K562 (cell line): Measurements from ENCODE around the gene PRF1. TPM values are rescaled to one million over a fixed set of nuclear protein-coding genes. Genes with fewer than 3 reads are reported as not detected.

Experiments used
- BRD9 ChIP-seq: fragments of 450-650 bp; IDR thresholded peaks from 2 replicates; pipeline ENCODE4 v1.6.1; 2018; ENCODE audit warnings: low read depth; ENCODE audit not compliant: partially characterized antibody
- CREB3L1 ChIP-seq: fragments of 450-650 bp; IDR thresholded peaks from 2 replicates; pipeline ENCODE4 v1.6.1; 2014; ENCODE audit warnings: low read depth, mild to moderate bottlenecking, moderate library complexity, borderline replicate concordance
- CREM ChIP-seq: IDR thresholded peaks from 2 replicates; pipeline ENCODE4 v1.6.1; 2014; ENCODE audit warnings: antibody characterized with exemption, low read depth
- DACH1 ChIP-seq: fragments of 450-650 bp; IDR thresholded peaks from 2 replicates; pipeline ENCODE4 v1.6.1; 2018; ENCODE audit not compliant: partially characterized antibody
- GATAD2A ChIP-seq: fragments of 450-650 bp; IDR thresholded peaks from 2 replicates; pipeline ENCODE4 v1.6.1; 2017
- GTF3C2 ChIP-seq: IDR thresholded peaks from 3 replicates; pipeline ENCODE4 v1.6.1; 2011; ENCODE audit warnings: borderline replicate concordance, mild to moderate bottlenecking, moderate library complexity; ENCODE audit not compliant: insufficient read length; ENCODE audit errors: extremely low read depth
- HEY1 ChIP-seq: fragments of 250-450 bp; sonication (Bioruptor Pico); IDR thresholded peaks from 2 replicates; pipeline ENCODE4 v1.5.0; 2020; ENCODE audit warnings: mild to moderate bottlenecking, moderate library complexity, borderline replicate concordance
- HOXB6 ChIP-seq: fragments of 250-450 bp; sonication (Bioruptor Pico); IDR thresholded peaks from 2 replicates; pipeline ENCODE4 v1.5.1; 2022; ENCODE audit warnings: mild to moderate bottlenecking, borderline replicate concordance
- KHSRP ChIP-seq: fragments of 450-650 bp; IDR thresholded peaks from 2 replicates; pipeline ENCODE4 v1.6.1; 2017
- KLF13 ChIP-seq: fragments of 450-650 bp; IDR thresholded peaks from 2 replicates; pipeline ENCODE4 v1.6.1; 2016; ENCODE audit warnings: missing genetic modification characterization, low read depth, mild to moderate bottlenecking, missing compliant biosample characterization, moderate library complexity, borderline replicate concordance
- RBM17 ChIP-seq: fragments of 200-400 bp; formaldehyde crosslinking; IDR thresholded peaks from 2 replicates; pipeline ENCODE4 v1.6.1; 2017; ENCODE audit warnings: low read depth, mild to moderate bottlenecking, low read length, borderline replicate concordance
- RCOR1 ChIP-seq, 2 experiments: IDR thresholded peaks; 2 replicates each; pipeline ENCODE4 v1.6.1; 2012; ENCODE audit warnings: low read depth in 2 of 2, low read length in 2 of 2, borderline replicate concordance in 1 of 2, improper control_type of control experiment in 1 of 2
- RREB1 ChIP-seq: fragments of 250-450 bp; sonication (Bioruptor Pico); IDR thresholded peaks from 2 replicates; pipeline ENCODE4 v1.4.0; 2020
- ZBTB17 ChIP-seq: fragments of 450-650 bp; formaldehyde crosslinking; IDR thresholded peaks from 2 replicates; pipeline ENCODE4 v1.4.0; 2020; ENCODE audit warnings: mild to moderate bottlenecking
- ZEB2 ChIP-seq: fragments of 450-650 bp; IDR thresholded peaks from 2 replicates; pipeline ENCODE4 v1.6.1; 2016
- ZNF239 ChIP-seq: fragments of 250-450 bp; sonication (Bioruptor Pico); IDR thresholded peaks from 2 replicates; pipeline ENCODE4 v1.4.0; 2020; ENCODE audit warnings: mild to moderate bottlenecking
- polyA plus RNA-seq, 8 experiments: library from polyadenylated mRNA; depleted of rRNA in 4 of 8; stranded (reverse) in 5 of 8; unstranded in 3 of 8; fragments of >200 nt; fragmentation: Nextera tagmentation in 2 of 8; fragmentation: Illumina TruSeq in 1 of 8; extraction: Ambion mirVana in 2 of 8; extraction: Trizol in 1 of 8; gene quantifications; 2 replicates each; pipeline versions ENCODE4 v1.2.1 to v1.2.3, GENCODE V29; 2011 to 2014; ENCODE audit warnings: inconsistent platforms in 1 of 8, missing spikeins in 1 of 8
- total RNA-seq, 7 experiments: library from RNA; depleted of rRNA in 6 of 7; stranded (reverse); fragments of >200 nt in 6 of 7; fragmentation: Illumina TruSeq in 2 of 7; extraction: Trizol in 2 of 7; gene quantifications; 2 replicates each; pipeline versions ENCODE4 v1.2.1 to v1.2.3, GENCODE V29; 2011 to 2021; ENCODE audit warnings: low replicate concordance in 1 of 7

Gene PRF1
- total and polyA plus RNA-seq, 9 of the 15 experiments (the other 6 are each of a cell fraction or from before 2014, with no cell fraction given), result 3.8 to 8.6 (median 6.3) TPM

- TF ChIP-seq GTF3C2 (no peak), ZEB2 (no peak), CREB3L1 (no peak), DACH1 (peak; percentile 6), RREB1 (CRISPR knock-in tag) (no peak), HEY1 (CRISPR knock-in tag) (no peak), RBM17 (no peak), KLF13 (tag) (no peak), GATAD2A (0 out of 2 replicates have a peak, but pooled peaks have one; percentile 13), RCOR1 (IDR thresholded peaks at IDR 0.05; ENCODE audit: borderline replicate concordance in 1 of 2, low read depth in 2 of 2, low read length in 2 of 2) (peak; percentile 69 to 91), CREM (peak; percentile 53), HOXB6 (CRISPR knock-in tag) (no peak), ZNF239 (CRISPR knock-in tag) (no peak), ZBTB17 (CRISPR knock-in tag) (peak; percentile 61; the same call in 1 of the 2 replicates), KHSRP (no peak), BRD9 (peak; percentile 70)
Measured at GRCh38 chr10:70575874-70576802, 26.4 kb downstream of the PRF1 start (continued).
